ENCODE results near the gene SLC2A5. TPM values are rescaled to one million over a fixed set of nuclear protein-coding genes. Genes with fewer than 3 reads are reported as not detected.
A peak's percentile ranks its signal among the peaks of the same experiment; 100 is the strongest.

SLC2A5 gene
- total and polyA plus RNA-seq, 10 donors, result 2.9 to 23.6 (median 6.9) TPM

DNA sequence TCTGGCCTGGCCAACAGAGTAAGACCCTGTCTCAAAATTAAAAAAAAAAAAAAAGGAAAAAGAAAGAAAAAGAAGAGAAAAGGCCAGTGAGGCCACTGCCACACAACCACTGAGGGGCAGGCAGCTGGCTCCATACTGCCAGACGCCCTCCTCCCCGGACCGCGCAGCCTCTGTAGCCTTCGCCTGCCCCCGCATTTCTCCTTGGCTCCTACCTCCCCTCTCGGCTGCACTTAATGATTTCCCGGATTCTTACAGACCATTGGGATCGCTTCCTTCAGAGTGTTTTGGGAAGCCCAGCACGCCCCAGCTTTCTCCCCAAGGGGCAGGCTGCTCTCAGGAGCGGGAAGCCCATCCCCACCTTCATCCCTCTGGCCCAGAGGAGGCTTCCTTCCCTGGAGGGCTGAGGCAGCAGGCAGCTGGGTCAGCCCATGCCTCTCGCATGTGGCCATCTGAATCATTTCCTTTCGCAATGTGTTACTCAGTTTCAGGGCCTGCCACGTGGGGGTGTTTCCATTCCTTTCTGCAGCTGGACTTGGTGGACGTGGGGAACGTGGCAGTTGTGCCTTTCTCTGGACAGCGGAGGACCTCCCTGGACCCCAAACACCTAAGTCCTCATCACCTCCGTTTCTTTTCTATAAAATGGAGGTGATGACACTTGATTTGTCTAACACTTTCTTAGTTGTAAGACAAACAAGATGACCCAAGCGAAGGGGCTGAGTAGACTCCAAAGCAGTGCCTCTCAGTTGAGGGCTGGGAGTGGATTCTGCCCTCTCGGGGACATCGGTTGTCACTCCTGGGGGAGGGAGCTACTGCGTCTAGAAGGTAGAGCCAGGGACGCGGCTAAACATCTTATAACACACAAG is 2.3 kb downstream of the SLC2A5 start:
- H3K4me1 ChIP-seq, result peaks cover 19 to 87% (median 64%) of the 10 kb centered on the region in 6 donors
- 58 to 68% (median 64%) methylated on average over 24 of the region's 24 CpGs for WGBS, 5 donors
- H3K4me3 ChIP-seq, result no peak overlapping the region
- no peaks in the 10 kb centered on the region for H3K27me3 ChIP-seq (replicated peaks in 1 of 7)
- TF ChIP-seq POLR2AphosphoS5 (IDR thresholded peaks at IDR 0.05) (peak; percentile 66 to 72 (median 71)), POLR2A (IDR thresholded peaks at IDR 0.05) (no peak)
- TF ChIP-seq, protein P1, sequence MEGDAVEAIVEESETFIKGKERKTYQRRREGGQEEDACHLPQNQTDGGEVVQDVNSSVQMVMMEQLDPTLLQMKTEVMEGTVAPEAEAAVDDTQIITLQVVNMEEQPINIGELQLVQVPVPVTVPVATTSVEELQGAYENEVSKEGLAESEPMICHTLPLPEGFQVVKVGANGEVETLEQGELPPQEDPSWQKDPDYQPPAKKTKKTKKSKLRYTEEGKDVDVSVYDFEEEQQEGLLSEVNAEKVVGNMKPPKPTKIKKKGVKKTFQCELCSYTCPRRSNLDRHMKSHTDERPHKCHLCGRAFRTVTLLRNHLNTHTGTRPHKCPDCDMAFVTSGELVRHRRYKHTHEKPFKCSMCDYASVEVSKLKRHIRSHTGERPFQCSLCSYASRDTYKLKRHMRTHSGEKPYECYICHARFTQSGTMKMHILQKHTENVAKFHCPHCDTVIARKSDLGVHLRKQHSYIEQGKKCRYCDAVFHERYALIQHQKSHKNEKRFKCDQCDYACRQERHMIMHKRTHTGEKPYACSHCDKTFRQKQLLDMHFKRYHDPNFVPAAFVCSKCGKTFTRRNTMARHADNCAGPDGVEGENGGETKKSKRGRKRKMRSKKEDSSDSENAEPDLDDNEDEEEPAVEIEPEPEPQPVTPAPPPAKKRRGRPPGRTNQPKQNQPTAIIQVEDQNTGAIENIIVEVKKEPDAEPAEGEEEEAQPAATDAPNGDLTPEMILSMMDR (IDR thresholded peaks at IDR 0.05 in 8 of 11, conservative IDR thresholded peaks at IDR 0.05 in 3 of 11), result peak in 1 of 11 experiments; percentile 9
- H3K36me3 ChIP-seq, result no peaks in the 10 kb centered on the region
- intact Hi-C loops (cut with DNase I; ENCODE audit: low total_unique reads), result no loop called here
- H3K9me3 ChIP-seq, result no peaks in the 10 kb centered on the region
- H3K27ac ChIP-seq, result peak overlapping the region; percentile 35 to 73 (median 68)
- DNase-seq, result peak; percentile 73

DNA sequence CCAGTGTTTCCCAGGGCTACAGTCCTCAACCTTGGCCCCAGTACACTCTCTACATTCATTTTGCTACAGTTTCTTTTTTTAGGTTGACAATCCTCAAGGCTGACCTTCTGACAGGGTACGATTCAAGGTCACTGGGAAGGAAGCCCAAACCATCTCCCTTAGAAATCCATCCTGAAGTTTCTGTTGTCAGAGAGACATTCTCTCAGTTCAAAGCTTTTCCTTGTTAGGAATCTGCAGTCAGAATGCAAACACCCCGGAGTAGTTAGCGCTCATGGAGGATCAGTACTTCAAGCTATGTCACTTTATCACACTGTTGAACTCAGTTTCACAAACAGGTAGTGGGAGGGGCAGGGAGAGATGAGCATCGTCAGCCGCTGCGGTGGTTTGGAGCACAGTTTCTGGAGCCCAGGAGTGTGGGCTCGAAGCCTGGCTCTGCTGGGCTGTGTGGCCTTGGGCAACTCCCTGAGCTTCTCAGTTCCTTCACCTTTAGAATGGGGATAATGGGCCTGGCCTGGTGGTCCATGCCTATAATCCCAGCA is 4.2 kb downstream of the SLC2A5 start:
- 42 to 68% (median 46%) methylated on average over 7 of the region's 7 CpGs for WGBS, 5 donors
- Histone ChIP-seq H3K27me3 (replicated peaks in 1 of 7) (no peaks in the 10 kb centered on the region), H3K9me3 (no peaks in the 10 kb centered on the region), H3K27ac (peak overlapping the region in 7 of 8 donors; percentile 15 to 73 (median 63)), H3K36me3 (no peaks in the 10 kb centered on the region), H3K4me3 (no peak overlapping the region), H3K4me1 (peaks cover 19 to 87% (median 70%) of the 10 kb centered on the region in 6 donors)
- no peak for TF ChIP-seq POLR2AphosphoS5 (IDR thresholded peaks at IDR 0.05)
- no peak for TF ChIP-seq POLR2A (IDR thresholded peaks at IDR 0.05)
- intact Hi-C loops (cut with DNase I; ENCODE audit: low total_unique reads), result no loop called here
- no peak for DNase-seq

DNA sequence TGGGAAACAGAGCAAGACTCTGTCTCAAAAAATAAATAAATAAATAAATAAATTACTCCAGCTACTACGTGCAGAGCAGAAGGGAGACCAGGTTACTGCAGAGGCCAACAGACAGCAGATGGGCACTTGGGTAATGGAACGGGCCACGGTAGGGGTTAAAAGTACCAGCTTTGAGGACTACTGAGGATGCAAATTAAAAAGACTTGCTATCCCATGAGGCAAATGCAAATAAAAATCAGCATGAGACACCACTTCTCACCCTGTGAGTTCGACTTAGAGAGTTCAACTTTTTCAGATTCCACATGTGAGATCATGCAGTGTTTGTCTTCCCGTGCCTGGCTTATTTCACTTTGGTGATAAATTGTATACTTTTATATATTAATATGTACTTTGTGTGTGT is 6.6 kb downstream of the SLC2A5 start:
- intact Hi-C loops (cut with DNase I; ENCODE audit: low total_unique reads), result no loop called here
- 58 to 78% (median 69%) methylated on average over 5 of the region's 5 CpGs for WGBS, 5 donors
- H3K36me3 ChIP-seq, result no peaks in the 10 kb centered on the region
- DNase-seq, result no peak
- no peak overlapping the region for H3K27ac ChIP-seq
- peaks cover 19 to 68% (median 49%) of the 10 kb centered on the region in 6 donors for H3K4me1 ChIP-seq
- H3K27me3 ChIP-seq (replicated peaks in 1 of 7), result no peaks in the 10 kb centered on the region
- TF ChIP-seq, protein P1 (IDR thresholded peaks at IDR 0.05 in 8 of 11, conservative IDR thresholded peaks at IDR 0.05 in 3 of 11), result no peak
- TF ChIP-seq POLR2AphosphoS5 (IDR thresholded peaks at IDR 0.05) (no peak), POLR2A (IDR thresholded peaks at IDR 0.05) (no peak)
- no peak overlapping the region for H3K4me3 ChIP-seq
- H3K9me3 ChIP-seq, result no peaks in the 10 kb centered on the region

DNA sequence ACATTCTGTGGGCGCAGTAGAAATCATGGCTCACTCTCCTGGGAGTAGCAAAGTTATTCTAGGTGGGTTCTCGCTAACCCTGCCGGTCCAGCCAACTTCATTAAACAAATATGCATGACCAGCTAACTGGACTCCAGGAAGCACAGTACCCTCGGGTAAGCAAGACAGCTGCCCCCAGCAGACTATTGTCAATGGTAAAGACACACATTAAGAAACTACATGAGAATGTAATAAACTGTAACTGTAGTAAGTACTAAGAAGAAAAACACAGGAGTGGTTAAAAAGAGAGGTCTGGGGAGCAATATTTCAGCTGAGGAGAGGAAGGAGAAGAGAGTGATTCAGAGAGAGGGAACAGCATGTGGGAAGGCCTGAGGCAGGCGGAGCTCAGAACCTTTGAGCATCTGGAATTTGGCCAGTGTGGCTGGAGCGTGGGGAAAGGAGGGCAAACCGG is 7.4 kb downstream of the SLC2A5 start:
- WGBS, 5 donors, result 60 to 89% (median 74%) methylated on average over 7 of the region's 7 CpGs
- peak overlapping the region in 2 of 8 donors; percentile 7 to 18 for H3K27ac ChIP-seq
- H3K9me3 ChIP-seq, result no peaks in the 10 kb centered on the region
- DNase-seq, result no peak
- no peak for TF ChIP-seq POLR2A (IDR thresholded peaks at IDR 0.05)
- TF ChIP-seq, protein P1 (IDR thresholded peaks at IDR 0.05 in 8 of 11, conservative IDR thresholded peaks at IDR 0.05 in 3 of 11), result no peak
- no peak for TF ChIP-seq POLR2AphosphoS5 (IDR thresholded peaks at IDR 0.05)
- peaks cover 17 to 60% (median 42%) of the 10 kb centered on the region in 6 donors for H3K4me1 ChIP-seq
- intact Hi-C loops (cut with DNase I; ENCODE audit: low total_unique reads), result no loop called here
- H3K36me3 ChIP-seq, result no peaks in the 10 kb centered on the region
- no peaks in the 10 kb centered on the region for H3K27me3 ChIP-seq (replicated peaks in 1 of 7)
- H3K4me3 ChIP-seq, result no peak overlapping the region

Measured in spleen (tissue), 11 donors.